Natural killer cell (primary cell): ENCODE results near the gene LRFN3. TPM values are rescaled to one million over a fixed set of nuclear protein-coding genes. Genes with fewer than 3 reads are reported as not detected.

Source experiments
- ATAC-seq, 3 donors: fragments of 150-1000 bp in 2 of 3; fragments of 200-7000 bp in 1 of 3; cut with Tn5 transposase; 1 replicate in 1 of 3; 2 replicates in 2 of 3; pipeline ENCODE4 v1.10.0; 2021; ENCODE audit warnings: mild to moderate bottlenecking in 2 of 3, moderate library complexity in 2 of 3
- DNase-seq, 2 donors: peaks; one replicate each; pipeline versions ENCODE4 v3.0.0 to v3.0.0-alpha.2; 2013 to 2021; ENCODE audit warnings: mixed read lengths in 1 of 2
- H3K27ac ChIP-seq: one replicate; pipeline ENCODE4 v1.5.1; 2013; ENCODE audit warnings: mild to moderate bottlenecking, low read length
- H3K27me3 ChIP-seq: one replicate; pipeline ENCODE4 v1.6.1; 2013; ENCODE audit warnings: low read length; ENCODE audit not compliant: control insufficient read depth, insufficient read depth
- H3K36me3 ChIP-seq: one replicate; pipeline ENCODE4 v1.6.1; 2013; ENCODE audit warnings: low read length; ENCODE audit not compliant: control insufficient read depth, insufficient read depth
- H3K4me1 ChIP-seq: one replicate; pipeline ENCODE4 v1.6.1; 2013; ENCODE audit warnings: low read length; ENCODE audit not compliant: control insufficient read depth, insufficient read depth
- H3K4me3 ChIP-seq: one replicate; pipeline ENCODE4 v1.5.1; 2013; ENCODE audit warnings: low read length
- H3K9me3 ChIP-seq: one replicate; pipeline ENCODE4 v1.6.1; 2013; ENCODE audit warnings: low read length; ENCODE audit not compliant: control insufficient read depth, insufficient read depth
- H3K27ac Mint-ChIP-seq, 2 donors: one replicate each; pipeline ENCODE4 v1.8.0; 2022; ENCODE audit warnings: mild to moderate bottlenecking in 2 of 2, mixed read lengths in 2 of 2, moderate library complexity in 1 of 2
- H3K27me3 Mint-ChIP-seq, 2 donors: one replicate each; pipeline ENCODE4 v1.8.0; 2022; ENCODE audit warnings: low read depth in 2 of 2, mixed read lengths in 2 of 2
- H3K36me3 Mint-ChIP-seq: one replicate; pipeline ENCODE4 v1.8.0; 2022; ENCODE audit warnings: mixed read lengths
- H3K4me1 Mint-ChIP-seq, 2 donors: one replicate each; pipeline ENCODE4 v1.8.0; 2022; ENCODE audit warnings: mixed read lengths in 2 of 2
- H3K4me3 Mint-ChIP-seq: one replicate; pipeline ENCODE4 v1.8.0; 2022; ENCODE audit warnings: mild to moderate bottlenecking, moderate library complexity, mixed read lengths
- H3K9me3 Mint-ChIP-seq, 2 donors: one replicate each; pipeline ENCODE4 v1.8.0; 2022; ENCODE audit warnings: mixed read lengths in 2 of 2
- WGBS: methylation state at CpG from one replicate; pipeline ENCODE4 v1.1.7; 2013; ENCODE audit warnings: missing lambda C conversion rate; ENCODE audit not compliant: insufficient coverage; 5-methylcytosine and 5-hydroxymethylcytosine counted together
- intact Hi-C: fragments of 100-400 bp; cut with micrococcal nuclease; formaldehyde crosslinking; loops from one replicate; pipeline ENCODE4 v1.14.2; 2022
- total RNA-seq, 4 donors: library from RNA; stranded (reverse); fragments of 120-200 nt in 1 of 4; gene quantifications; one replicate each; pipeline versions ENCODE4 v1.2.3 to v1.2.4, GENCODE V29; 2013 to 2022
- TF ChIP-seq, protein P1 (sequence below): fragments of 200-600 bp; IDR thresholded peaks from one replicate; pipeline ENCODE4 v1.8.0; 2022; ENCODE audit warnings: antibody characterized with exemption

LRFN3 gene
- total RNA-seq, 3 donors from 2014 or later (not counting 1 experiment from before 2014, with no cell fraction given) = 2.6 to 9.3 (median 3.2) TPM

DNA sequence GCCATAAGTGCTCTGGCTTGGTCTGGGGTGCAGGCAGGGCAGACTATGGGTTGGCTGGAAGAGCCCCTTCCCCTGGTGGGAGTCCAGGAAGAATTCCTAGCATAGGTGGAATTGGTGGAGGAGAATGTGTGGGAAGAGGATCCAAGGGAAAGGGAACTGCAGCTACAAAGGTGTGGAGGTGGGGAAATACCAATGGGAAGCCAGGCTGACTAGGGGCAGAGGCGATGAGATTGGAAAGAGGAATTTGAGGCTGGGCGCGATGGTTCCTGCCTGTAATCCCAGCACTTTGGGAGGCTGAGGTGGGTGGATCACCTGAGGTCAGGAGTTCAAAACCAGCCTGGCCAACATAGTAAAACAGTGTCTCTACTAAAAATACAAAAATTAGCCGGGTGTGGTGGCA is 54.0 kb downstream of the LRFN3 start:
- 93% methylated on average over 3 of the region's 4 CpGs for WGBS
- no peak overlapping the region for H3K4me3 Mint-ChIP-seq
- ATAC-seq (no peak), DNase-seq (no peak)
- no peak overlapping the region for H3K27ac Mint-ChIP-seq
- H3K9me3 Mint-ChIP-seq = no peaks in the 10 kb centered on the region
- peaks cover 5 to 17% of the 10 kb centered on the region in 2 donors for H3K4me1 Mint-ChIP-seq
- no peaks in the 10 kb centered on the region for H3K36me3 ChIP-seq
- no peaks in the 10 kb centered on the region for H3K36me3 Mint-ChIP-seq
- peaks cover 20% of the 10 kb centered on the region for H3K4me1 ChIP-seq
- H3K9me3 ChIP-seq = no peaks in the 10 kb centered on the region
- H3K4me3 ChIP-seq = no peak overlapping the region
- H3K27ac ChIP-seq = no peak overlapping the region
- TF ChIP-seq, protein P1, sequence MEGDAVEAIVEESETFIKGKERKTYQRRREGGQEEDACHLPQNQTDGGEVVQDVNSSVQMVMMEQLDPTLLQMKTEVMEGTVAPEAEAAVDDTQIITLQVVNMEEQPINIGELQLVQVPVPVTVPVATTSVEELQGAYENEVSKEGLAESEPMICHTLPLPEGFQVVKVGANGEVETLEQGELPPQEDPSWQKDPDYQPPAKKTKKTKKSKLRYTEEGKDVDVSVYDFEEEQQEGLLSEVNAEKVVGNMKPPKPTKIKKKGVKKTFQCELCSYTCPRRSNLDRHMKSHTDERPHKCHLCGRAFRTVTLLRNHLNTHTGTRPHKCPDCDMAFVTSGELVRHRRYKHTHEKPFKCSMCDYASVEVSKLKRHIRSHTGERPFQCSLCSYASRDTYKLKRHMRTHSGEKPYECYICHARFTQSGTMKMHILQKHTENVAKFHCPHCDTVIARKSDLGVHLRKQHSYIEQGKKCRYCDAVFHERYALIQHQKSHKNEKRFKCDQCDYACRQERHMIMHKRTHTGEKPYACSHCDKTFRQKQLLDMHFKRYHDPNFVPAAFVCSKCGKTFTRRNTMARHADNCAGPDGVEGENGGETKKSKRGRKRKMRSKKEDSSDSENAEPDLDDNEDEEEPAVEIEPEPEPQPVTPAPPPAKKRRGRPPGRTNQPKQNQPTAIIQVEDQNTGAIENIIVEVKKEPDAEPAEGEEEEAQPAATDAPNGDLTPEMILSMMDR = no peak
- H3K27me3 ChIP-seq = peaks cover 10% of the 10 kb centered on the region
- H3K27me3 Mint-ChIP-seq = peaks cover 23 to 31% of the 10 kb centered on the region in 2 donors
- intact Hi-C loops = loop anchor here (10.0 kb wide), 1 partner anchor 125 kb away; the partner anchor contains the start of genes OVOL3, POLR2I and TBCB

GRCh38 chr19:35990771-35991730 is 54.9 kb downstream of the LRFN3 start:
- H3K27ac Mint-ChIP-seq = no peak overlapping the region
- intact Hi-C loops = loop anchor here (10.0 kb wide), 1 partner anchor 124 kb away; the partner anchor contains the start of genes OVOL3, POLR2I and TBCB
- Histone ChIP-seq H3K27me3 (peaks cover 7% of the 10 kb centered on the region), H3K36me3 (no peaks in the 10 kb centered on the region), H3K9me3 (no peaks in the 10 kb centered on the region), H3K4me3 (no peak overlapping the region), H3K4me1 (peaks cover 27% of the 10 kb centered on the region), H3K27ac (no peak overlapping the region)
- H3K4me3 Mint-ChIP-seq = no peak overlapping the region
- 92% methylated on average over 10 of the region's 10 CpGs for WGBS
- DNase-seq = no peak
- ATAC-seq = no peak
- peaks cover 5 to 23% of the 10 kb centered on the region in 2 donors for H3K4me1 Mint-ChIP-seq
- no peaks in the 10 kb centered on the region for H3K9me3 Mint-ChIP-seq
- no peaks in the 10 kb centered on the region for H3K36me3 Mint-ChIP-seq
- peaks cover 14 to 22% of the 10 kb centered on the region in 2 donors for H3K27me3 Mint-ChIP-seq
- TF ChIP-seq, protein P1 = no peak

DNA sequence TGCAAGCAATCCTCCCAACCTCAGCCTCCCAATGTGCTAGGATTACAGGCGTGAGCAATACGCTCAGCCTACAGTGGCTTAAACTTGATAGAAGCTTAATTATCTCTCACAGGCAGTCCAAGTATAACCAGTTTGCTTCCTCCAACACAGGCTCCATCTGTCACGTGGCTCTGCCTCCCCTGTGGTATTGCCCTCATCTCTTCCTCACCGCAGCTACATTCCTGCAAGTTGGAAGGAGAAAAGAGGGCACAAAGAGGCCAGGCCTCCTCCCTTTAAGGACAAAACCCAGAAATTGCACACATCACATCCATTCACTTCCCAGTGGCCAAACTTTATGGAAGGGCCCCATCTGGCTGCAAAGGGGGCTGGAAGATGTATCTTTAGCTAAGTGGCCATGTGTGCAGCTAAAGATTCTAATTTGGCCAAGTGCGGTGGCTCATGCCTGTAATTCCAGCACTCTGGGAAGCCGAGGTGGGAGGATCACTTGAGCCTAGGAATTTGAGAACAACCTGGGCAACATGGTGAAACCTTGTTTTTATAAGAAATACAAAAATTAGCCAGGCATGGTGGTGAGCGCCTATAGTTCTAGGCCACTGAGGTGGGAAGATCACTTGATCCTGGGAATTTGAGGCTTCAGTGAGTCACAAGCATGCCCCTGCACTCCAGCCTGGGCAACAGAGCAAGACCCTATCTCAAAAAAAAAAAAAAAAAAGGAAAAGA is 55.7 kb downstream of the LRFN3 start:
- peak overlapping the region; percentile 42 for H3K4me3 Mint-ChIP-seq

More for the DNA sequence above, 55.7 kb downstream of the LRFN3 start:
- DNase-seq (no peak), ATAC-seq (no peak)
- Mint-ChIP-seq H3K9me3 (no peaks in the 10 kb centered on the region), H3K36me3 (no peaks in the 10 kb centered on the region), H3K27me3 (peaks cover 10 to 14% of the 10 kb centered on the region in 2 donors), H3K4me1 (peaks cover 12 to 24% of the 10 kb centered on the region in 2 donors), H3K27ac (peak overlapping the region in 1 of 2 donors; percentile 26)
- peaks cover under 1% of the 10 kb centered on the region for H3K27me3 ChIP-seq
- peaks cover 33% of the 10 kb centered on the region for H3K4me1 ChIP-seq
- H3K36me3 ChIP-seq = no peaks in the 10 kb centered on the region
- 86% methylated on average over 7 of the region's 7 CpGs for WGBS
- intact Hi-C loops = loop anchor here (10.0 kb wide), 1 partner anchor 123 kb away; the partner anchor contains the start of genes OVOL3, POLR2I and TBCB
- no peak overlapping the region for H3K4me3 ChIP-seq
- H3K27ac ChIP-seq = no peak overlapping the region
- no peaks in the 10 kb centered on the region for H3K9me3 ChIP-seq
- TF ChIP-seq, protein P1 = no peak
